HepG2 (cell line): ENCODE data around the gene TNNT1.

ENCODE experiments used
- AFF4 ChIP-seq: sonication (generic); formaldehyde crosslinking; IDR thresholded peaks from 2 replicates; pipeline ENCODE4 v1.4.0; 2020; ENCODE audit warnings: missing genetic modification reagents
- CBX5 ChIP-seq: sonication (generic); formaldehyde crosslinking; IDR thresholded peaks from 2 replicates; pipeline ENCODE4 v1.4.0; 2020; ENCODE audit warnings: missing genetic modification reagents, borderline replicate concordance
- CERS6 ChIP-seq: sonication (generic); formaldehyde crosslinking; IDR thresholded peaks from 2 replicates; pipeline ENCODE4 v1.5.0; 2020; ENCODE audit warnings: missing genetic modification reagents
- EP300 ChIP-seq, 3 experiments: sonication (generic) in 1 of 3; formaldehyde crosslinking in 1 of 3; IDR thresholded peaks; 2 replicates each; pipeline versions ENCODE4 v1.5.1 to v1.6.1; 2011 to 2020; ENCODE audit warnings: low read depth in 2 of 3, low read length in 2 of 3, borderline replicate concordance in 1 of 3, improper control_type of control experiment in 1 of 3, mild to moderate bottlenecking in 1 of 3, missing genetic modification reagents in 1 of 3, moderate library complexity in 1 of 3
- ESRRA ChIP-seq: sonication (generic); formaldehyde crosslinking; IDR thresholded peaks from 2 replicates; pipeline ENCODE4 v1.5.1; 2020; ENCODE audit warnings: mild to moderate bottlenecking, low read depth, missing genetic modification reagents
- MAZ ChIP-seq, 2 experiments: sonication (generic) in 1 of 2; formaldehyde crosslinking in 1 of 2; IDR thresholded peaks; 2 replicates each; pipeline versions ENCODE4 v1.5.0 to v1.6.1; 2012 to 2020; ENCODE audit warnings: low read depth in 2 of 2, mild to moderate bottlenecking in 2 of 2, borderline replicate concordance in 1 of 2, improper control_type of control experiment in 1 of 2, low read length in 1 of 2, missing genetic modification reagents in 1 of 2, moderate library complexity in 1 of 2
- TCF7L2 ChIP-seq: IDR thresholded peaks from 2 replicates; pipeline ENCODE4 v1.6.1; 2011; ENCODE audit warnings: mild to moderate bottlenecking, low read depth, low read length, moderate library complexity

GRCh38 chr19:55171440-55171839 is 22.4 kb upstream of the TNNT1 start:
- no peak for TF ChIP-seq TCF7L2
- no peak for TF ChIP-seq CBX5 (CRISPR knock-in tag)
- TF ChIP-seq AFF4, result no peak
- TF ChIP-seq CERS6 (CRISPR knock-in tag), result no peak
- no peak for TF ChIP-seq EP300 (IDR thresholded peaks at IDR 0.05; ENCODE audit: low read depth in 2 of 2, low read length in 2 of 2)
- TF ChIP-seq EP300 (CRISPR knock-in tag; IDR thresholded peaks at IDR 0.05; ENCODE audit: borderline replicate concordance), result no peak
- no peak for TF ChIP-seq MAZ (IDR thresholded peaks at IDR 0.05; ENCODE audit: borderline replicate concordance, low read depth, low read length)
- no peak for TF ChIP-seq MAZ (CRISPR knock-in tag; IDR thresholded peaks at IDR 0.05; ENCODE audit: low read depth)
- no peak for TF ChIP-seq ESRRA
